Kidney (tissue), 14 donors: ENCODE measurements around the gene HDAC9. TPM values are rescaled to one million over a fixed set of nuclear protein-coding genes. Genes with fewer than 3 reads are reported as not detected.

ENCODE experiments used
- DNase-seq, 5 donors: peaks; one replicate each; pipeline ENCODE4 v3.0.0-alpha.2; 2013 to 2020
- FAIRE-seq: peaks from 2 replicates; lab custom pipeline; 2012; peaks lifted over from hg19 to GRCh38; lab: Jason Lieb, UNC
- H3K27ac ChIP-seq, 2 donors: one replicate each; pipeline ENCODE4 v1.7.0; 2013; ENCODE audit warnings: low read depth in 2 of 2, low read length in 2 of 2, inconsistent platforms in 1 of 2
- H3K27me3 ChIP-seq: one replicate; pipeline ENCODE4 v1.7.1; 2013; ENCODE audit warnings: low read length, inconsistent platforms; ENCODE audit not compliant: control insufficient read depth, insufficient read depth
- H3K36me3 ChIP-seq, 3 donors: one replicate each; pipeline versions ENCODE4 v1.7.0 to v1.7.1; 2013; ENCODE audit warnings: low read length in 3 of 3, control low read depth in 1 of 3, inconsistent platforms in 1 of 3; ENCODE audit not compliant: insufficient read depth in 3 of 3, control insufficient read depth in 2 of 3
- H3K4me1 ChIP-seq, 3 donors: one replicate each; pipeline versions ENCODE4 v1.7.0 to v1.7.1; 2013; ENCODE audit warnings: low read length in 3 of 3, inconsistent platforms in 1 of 3, low read depth in 1 of 3; ENCODE audit not compliant: control insufficient read depth in 2 of 3, insufficient read depth in 2 of 3
- H3K4me3 ChIP-seq, 3 donors: one replicate each; pipeline versions ENCODE4 v1.7.0 to v1.8.1; 2013; ENCODE audit warnings: low read length in 3 of 3, control low read depth in 1 of 3, inconsistent platforms in 1 of 3
- H3K9ac ChIP-seq, 3 donors: one replicate each; pipeline versions ENCODE4 v1.7.0 to v1.7.1; 2013; ENCODE audit warnings: low read length in 3 of 3, control low read depth in 1 of 3, inconsistent platforms in 1 of 3
- H3K9me3 ChIP-seq, 3 donors: one replicate each; pipeline versions ENCODE4 v1.7.0 to v1.7.1; 2013; ENCODE audit warnings: low read length in 3 of 3, control low read depth in 1 of 3, inconsistent platforms in 1 of 3; ENCODE audit not compliant: control insufficient read depth in 2 of 3, insufficient read depth in 1 of 3
- CTCF ChIP-seq: IDR thresholded peaks from 3 replicates; pipeline ENCODE4 v1.5.1; 2012; ENCODE audit warnings: mild to moderate bottlenecking, moderate library complexity, borderline replicate concordance; ENCODE audit not compliant: insufficient read depth; ENCODE audit errors: extremely low read depth
- intact Hi-C: fragments of 100-400 bp; cut with DNase I; formaldehyde crosslinking; loops from one replicate; pipeline ENCODE4 v1.11.1; 2022
- polyA plus RNA-seq: library from polyadenylated mRNA; stranded (reverse); fragments of 350-450 nt; fragmentation: Illumina TruSeq; extraction: RNeasy Lipid Tissue Mini Kit (QIAGEN cat#74804); gene quantifications from one replicate; pipeline ENCODE4 v1.2.3, GENCODE V29; 2014; ENCODE audit warnings: low read depth, low replicate concordance; ENCODE audit not compliant: insufficient read depth
- total RNA-seq: library from RNA; stranded (reverse); fragmentation: NEBNext Ultra II Directional; extraction: Animal tissue kit (Norgen Biotek cat#: 25700); gene quantifications from one replicate; pipeline ENCODE4 v1.2.1, GENCODE V29; 2021
- donor health status: control.
- donor health status: control.
- donor health status: control.
- donor health status: control.
- donor health status: control.
- donor health status: DM: yes; HTN: yes; CAD: no.
- donor health status: Normal renal cell carcinoma (clear cell type).

The HDAC9 gene
- total and polyA plus RNA-seq, 2 donors from 2014 or later = 2.1 to 22.1 TPM

- no peak for FAIRE-seq
- no peaks in the 10 kb centered on the region for H3K27me3 ChIP-seq
- no peak overlapping the region for H3K27ac ChIP-seq
- intact Hi-C loops = no loop called here
- H3K4me3 ChIP-seq = no peak overlapping the region
- DNase-seq = no peak
- H3K9ac ChIP-seq = no peak overlapping the region
- H3K9me3 ChIP-seq = no peaks in the 10 kb centered on the region
- H3K4me1 ChIP-seq = no peaks in the 10 kb centered on the region
- TF ChIP-seq CTCF = no peak
- H3K36me3 ChIP-seq = no peaks in the 10 kb centered on the region
Measured at GRCh38 chr7:18547509-18548187, 52.1 kb downstream of the HDAC9 start.

GRCh38 chr7:18548534-18548933 lies 53.0 kb downstream of the HDAC9 start:
- intact Hi-C loops = no loop called here
- DNase-seq = no peak

GRCh38 chr7:18550574-18550973 lies 55.0 kb downstream of the HDAC9 start:
- H3K9me3 ChIP-seq = no peaks in the 10 kb centered on the region
- TF ChIP-seq CTCF = no peak
- DNase-seq (no peak), FAIRE-seq (no peak)
- H3K27ac ChIP-seq = no peak overlapping the region
- H3K9ac ChIP-seq = no peak overlapping the region
- no peak overlapping the region for H3K4me3 ChIP-seq
- H3K36me3 ChIP-seq = no peaks in the 10 kb centered on the region
- no peaks in the 10 kb centered on the region for H3K4me1 ChIP-seq
- no peaks in the 10 kb centered on the region for H3K27me3 ChIP-seq
- intact Hi-C loops = no loop called here

More at GRCh38 chr7:18548534-18548933, 53.0 kb downstream of the HDAC9 start:
- Histone ChIP-seq H3K27me3 (no peaks in the 10 kb centered on the region), H3K4me1 (no peaks in the 10 kb centered on the region), H3K9ac (no peak overlapping the region), H3K9me3 (no peaks in the 10 kb centered on the region), H3K36me3 (no peaks in the 10 kb centered on the region), H3K4me3 (no peak overlapping the region), H3K27ac (no peak overlapping the region)
- TF ChIP-seq CTCF = no peak
- no peak for FAIRE-seq
